PC-9 (cell line): ENCODE data around the gene GON4L. TPM values are rescaled to one million over a fixed set of nuclear protein-coding genes. Genes with fewer than 3 reads are reported as not detected.

ENCODE experiments used
- total RNA-seq: library from RNA; stranded (reverse); gene quantifications from 2 replicates; pipeline ENCODE4 v1.2.3, GENCODE V29; 2021

GON4L gene
- total RNA-seq, 1 experiment from 2014 or later = 45.8 TPM

Other genes with a start within 250 kb of the GON4L start
- gene MSTO1, start 247.0 kb downstream of the GON4L start, total RNA-seq = 21.3 and 21.5 TPM in 2 replicates
- gene YY1AP1, start 168.4 kb downstream of the GON4L start, total RNA-seq = 38.3 and 40.6 TPM in 2 replicates
- gene DAP3, start 168.1 kb downstream of the GON4L start, total RNA-seq = 111 and 112 TPM in 2 replicates
- gene SYT11, start 2.4 kb upstream of the GON4L start, total RNA-seq = 0.08 and 0.09 TPM in 2 replicates
- gene RIT1, start 54.1 kb upstream of the GON4L start, total RNA-seq = 55.8 and 59.2 TPM in 2 replicates
- gene KHDC4, start 77.2 kb upstream of the GON4L start, total RNA-seq = 63.4 and 68.8 TPM in 2 replicates
- gene RXFP4, start 84.4 kb upstream of the GON4L start, total RNA-seq = 0.33 TPM in 1 of 2 replicates, not detected in the other
- 85.0 and 93.9 TPM in 2 replicates for gene ARHGEF2, start 121.3 kb upstream of the GON4L start, total RNA-seq
- 152 and 196 TPM in 2 replicates for gene SSR2, start 163.7 kb upstream of the GON4L start, total RNA-seq
- 47.4 and 58.4 TPM in 2 replicates for gene UBQLN4, start 196.6 kb upstream of the GON4L start, total RNA-seq
- 76.8 and 117 TPM in 2 replicates for gene LAMTOR2, start 197.6 kb upstream of the GON4L start, total RNA-seq
- gene RAB25, start 203.9 kb upstream of the GON4L start, total RNA-seq = 129 and 194 TPM in 2 replicates
- gene MEX3A, start 225.3 kb upstream of the GON4L start, total RNA-seq = 6.6 and 7.2 TPM in 2 replicates